Measurements from ENCODE around the gene TMEM267. TPM values are rescaled to one million over a fixed set of nuclear protein-coding genes. Genes with fewer than 3 reads are reported as not detected.

The TMEM267 gene
- total RNA-seq, 1 experiment from 2014 or later: 17.5 TPM

- Histone ChIP-seq H3K27me3 (ENCODE audit: insufficient read depth, low read length) (no peaks in the 10 kb centered on the region), H3K9me3 (ENCODE audit: control insufficient read depth in 1 of 2, insufficient read depth in 1 of 2, low read depth in 1 of 2, low read length in 2 of 2) (no peaks in the 10 kb centered on the region), H2AFZ (ENCODE audit: low read depth, low read length, poor library complexity, severe bottlenecking) (no peak overlapping the region), H3K4me2 (ENCODE audit: low read length) (no peak overlapping the region), H3K79me2 (ENCODE audit: insufficient read depth, low read length) (no peaks in the 10 kb centered on the region), H3K9ac (ENCODE audit: low read length) (no peak overlapping the region), H3K9me2 (ENCODE audit: insufficient read depth) (no peaks in the 10 kb centered on the region), H3K36me3 (ENCODE audit: control insufficient read depth in 1 of 2, insufficient read depth in 2 of 2, low read length in 2 of 2) (no peaks in the 10 kb centered on the region), H4K20me1 (ENCODE audit: insufficient read depth) (no peaks in the 10 kb centered on the region), H3K4me3 (replicated peaks in 1 of 2; ENCODE audit: low read depth in 1 of 2, low read length in 2 of 2) (no peak overlapping the region), H3K4me1 (ENCODE audit: control insufficient read depth in 1 of 2, insufficient read depth in 2 of 2, low read length in 2 of 2) (no peaks in the 10 kb centered on the region), H3K27ac (ENCODE audit: low read depth, low read length) (no peak overlapping the region)
- ATAC-seq (no peak), DNase-seq (ENCODE audit: low read depth, low spot score) (no peak)
- ChIA-PET CTCF (interaction anchor here (1.5 kb wide), 1 partner anchor 74 kb away, joined by 9 read pairs; the partner anchor contains the start of gene TMEM267), POLR2A (no interaction called here), RAD21 (ENCODE audit: low non-redundant PET in 1 of 2, low total read pairs in 2 of 2, uncharacterized antibody in 2 of 2, unreplicated experiment in 2 of 2) (no interaction called here)
- TF ChIP-seq YY1 (IDR thresholded peaks at IDR 0.05; ENCODE audit: extremely low read depth, insufficient replicate concordance, low read depth, low read length) (no peak), ZNF274 (IDR thresholded peaks at IDR 0.05; ENCODE audit: low read depth, low read length) (no peak), ZFX (IDR thresholded peaks at IDR 0.05) (no peak), EZH2 (IDR thresholded peaks at IDR 0.05) (no peak), POLR2AphosphoS5 (IDR thresholded peaks at IDR 0.05; ENCODE audit: low read depth, low read length) (no peak), JUND (IDR thresholded peaks at IDR 0.05) (no peak), FOSL1 (IDR thresholded peaks at IDR 0.05; ENCODE audit: low read depth) (no peak), CBX3 (IDR thresholded peaks at IDR 0.05; ENCODE audit: low read depth) (no peak), EZH2phosphoT487 (IDR thresholded peaks at IDR 0.05; ENCODE audit: borderline replicate concordance) (no peak), REST (IDR thresholded peaks at IDR 0.05; ENCODE audit: low read depth) (no peak), RAD21 (IDR thresholded peaks at IDR 0.05; ENCODE audit: low read depth) (no peak), SP1 (IDR thresholded peaks at IDR 0.05; ENCODE audit: low read depth) (no peak), CTCF (IDR thresholded peaks at IDR 0.05 in 2 of 3, conservative IDR thresholded peaks at IDR 0.05 in 1 of 3; ENCODE audit: borderline replicate concordance in 1 of 3, insufficient read depth in 1 of 3, low read depth in 2 of 3, low read length in 2 of 3) (no peak)
- intact Hi-C loops (cut with micrococcal nuclease): no loop called here
- no TSS peak for BruUV-seq (replicated peaks)
Observed at GRCh38 chr5:43410414-43410813, 73.3 kb downstream of the TMEM267 start.

Measured in HCT116 (cell line).